NCI-H2196 treated with DMSO at 0.1 percent for 48 hours (cell line): Measurements from ENCODE around the gene TTC21B.
"Not testable (repeated sequence)": the region's sequence is repeated elsewhere in the genome, so short reads cannot be mapped to it uniquely, and the experiment has no call there.

Experiments
- DNase-seq: peaks from one replicate; lab custom pipeline; 2025; ENCODE audit not compliant: unreplicated experiment; lab: John Stamatoyannopoulos, UW

The TTC21B gene

DNA sequence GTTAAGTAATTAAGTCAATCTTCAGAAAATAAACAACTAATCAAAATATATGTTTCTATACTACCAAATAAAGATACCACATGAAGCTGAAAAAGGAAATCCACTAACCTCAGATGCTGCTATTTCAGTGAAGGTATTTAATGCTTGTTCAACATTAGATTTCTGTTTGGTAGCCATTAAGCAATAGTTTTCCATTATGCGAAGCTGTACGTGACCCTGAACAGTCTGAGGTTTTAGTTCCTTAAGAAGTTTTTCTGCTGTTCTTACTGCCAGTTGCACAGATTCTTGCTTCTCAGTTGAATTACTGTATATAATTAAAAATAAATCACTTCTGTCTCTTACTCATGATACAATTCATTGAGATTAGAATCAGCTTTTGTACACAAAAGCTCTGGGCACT, 65.4 kb downstream of the TTC21B start:
- no peak for DNase-seq

DNA sequence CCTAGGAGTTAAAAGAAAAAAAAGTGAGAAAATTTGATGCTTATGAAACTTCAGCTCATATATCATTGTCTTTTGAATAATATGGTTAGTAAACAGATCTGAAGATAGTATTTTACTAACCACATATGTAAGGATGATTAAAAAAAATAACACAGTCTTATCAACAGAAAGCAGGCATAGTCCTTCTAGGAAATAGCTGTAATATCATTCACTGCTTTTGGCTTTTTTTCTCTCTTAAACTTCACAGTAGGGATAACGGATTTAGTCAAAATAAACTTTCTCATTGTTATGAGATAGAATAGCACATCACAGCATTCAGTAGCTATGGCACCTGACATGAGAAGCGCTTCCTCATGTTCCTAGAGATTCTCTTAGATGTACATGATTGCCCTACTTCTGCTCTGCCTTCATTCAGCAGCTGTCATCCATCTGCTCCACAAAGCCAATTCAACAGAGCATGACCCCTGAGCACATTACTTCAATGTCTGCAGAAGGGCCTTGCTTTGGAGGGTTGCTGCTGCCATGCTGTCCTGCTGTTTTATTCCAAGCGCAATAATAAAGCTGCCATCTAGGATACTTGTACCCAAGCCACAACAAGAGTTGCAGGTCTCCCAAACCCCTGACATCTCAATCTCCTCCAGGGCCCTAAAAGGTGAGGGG, 67.0 kb downstream of the TTC21B start:
- no peak for DNase-seq

GRCh38 chr2:165877565-165878550, 75.7 kb downstream of the TTC21B start:
- DNase-seq, result no peak

DNA sequence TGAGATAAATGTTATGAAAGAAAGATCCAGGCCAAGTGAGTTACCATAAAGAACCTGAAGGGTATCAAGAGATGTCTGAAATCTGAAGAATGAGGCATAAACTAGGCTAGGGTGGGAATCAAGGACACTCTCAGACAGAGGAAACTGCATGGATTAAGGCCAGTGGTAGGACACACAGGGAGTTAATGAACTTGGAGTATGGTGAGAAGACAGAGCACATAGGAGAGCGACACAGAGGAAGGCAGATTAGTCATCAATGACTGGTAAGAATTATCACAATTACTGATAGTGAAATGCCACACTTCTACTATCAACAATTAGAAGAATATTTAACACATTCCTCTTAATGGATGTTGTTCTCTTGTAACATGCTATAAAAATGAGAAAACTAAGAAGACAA, 76.9 kb downstream of the TTC21B start:
- no peak for DNase-seq

DNA sequence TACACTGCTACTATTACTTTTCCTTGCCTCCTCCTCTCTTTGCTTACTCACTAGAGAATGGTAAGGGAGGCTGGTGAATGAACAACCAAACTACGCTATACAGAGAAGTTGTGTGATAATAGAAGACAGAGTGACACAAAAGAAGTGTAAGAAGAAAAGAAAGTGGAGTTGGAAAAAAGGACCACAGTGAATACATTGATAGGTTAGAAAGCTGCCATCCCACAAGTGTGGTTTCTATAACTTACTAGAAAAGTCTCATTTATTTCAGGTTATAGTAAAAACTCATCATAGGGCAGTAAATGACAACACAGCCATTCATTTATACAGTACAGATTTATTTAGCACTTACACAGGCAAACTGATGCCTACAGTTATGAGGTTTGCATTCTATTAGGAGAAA, 77.3 kb downstream of the TTC21B start:
- DNase-seq, result no peak

DNA sequence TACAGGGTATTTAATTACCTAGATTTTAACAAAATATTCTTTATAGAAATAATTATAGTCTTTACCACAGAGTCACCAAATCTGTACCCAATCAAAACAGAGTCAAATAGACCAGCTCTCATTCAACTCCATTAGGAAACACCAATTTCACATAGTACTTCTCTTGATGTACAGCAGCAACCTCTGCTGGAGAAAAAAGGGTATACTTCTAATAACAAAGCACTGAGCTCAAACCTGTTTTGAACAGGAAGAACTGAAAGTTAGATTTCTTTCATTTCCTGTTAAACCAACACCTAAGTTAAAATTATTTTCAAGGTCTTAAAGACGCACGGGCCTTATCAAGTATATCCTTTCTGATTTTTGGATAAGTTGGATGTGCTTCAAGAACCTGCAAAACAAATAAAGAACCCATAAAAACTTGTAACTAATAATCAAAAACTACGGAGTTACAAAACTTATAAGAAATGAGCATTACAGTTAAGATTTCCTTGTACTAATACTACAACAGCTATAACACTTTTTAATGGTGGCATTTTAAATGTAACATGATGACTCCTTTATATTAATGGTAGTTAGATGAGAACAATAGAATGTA, 79.0 kb downstream of the TTC21B start:
- DNase-seq, result peak; percentile 64

DNA sequence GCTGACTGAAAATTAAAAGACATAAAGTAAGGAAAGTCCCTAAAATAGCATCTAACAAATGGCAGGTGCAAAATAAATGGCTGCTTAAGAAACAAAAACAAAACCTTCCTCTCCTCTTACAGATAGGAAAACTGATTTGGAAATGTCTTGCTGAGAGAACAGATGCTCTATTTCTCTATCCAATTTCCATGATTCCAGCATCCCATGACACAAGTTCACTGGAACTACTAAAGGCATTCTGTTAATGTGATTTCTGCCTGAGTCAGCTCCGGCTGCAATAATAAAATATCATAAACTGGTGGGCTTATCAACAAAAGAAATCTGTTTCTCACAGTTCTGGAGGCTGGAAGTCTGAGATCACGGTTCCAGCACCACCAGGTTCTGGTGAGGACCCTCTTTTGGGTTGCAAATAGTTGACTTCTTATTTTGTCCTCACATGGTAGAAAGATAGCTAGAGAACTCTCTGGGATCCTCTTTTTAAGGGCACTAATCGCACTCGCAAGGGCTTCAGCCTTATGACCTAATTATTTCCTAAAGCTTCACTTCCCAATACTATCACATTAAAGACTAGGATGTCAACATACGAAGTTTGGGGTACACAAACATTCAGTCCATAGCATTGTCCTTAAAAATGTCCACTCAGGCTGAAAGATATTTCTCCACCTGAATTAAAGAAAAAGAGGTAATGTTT, 81.3 kb downstream of the TTC21B start:
- DNase-seq, result no peak

DNA sequence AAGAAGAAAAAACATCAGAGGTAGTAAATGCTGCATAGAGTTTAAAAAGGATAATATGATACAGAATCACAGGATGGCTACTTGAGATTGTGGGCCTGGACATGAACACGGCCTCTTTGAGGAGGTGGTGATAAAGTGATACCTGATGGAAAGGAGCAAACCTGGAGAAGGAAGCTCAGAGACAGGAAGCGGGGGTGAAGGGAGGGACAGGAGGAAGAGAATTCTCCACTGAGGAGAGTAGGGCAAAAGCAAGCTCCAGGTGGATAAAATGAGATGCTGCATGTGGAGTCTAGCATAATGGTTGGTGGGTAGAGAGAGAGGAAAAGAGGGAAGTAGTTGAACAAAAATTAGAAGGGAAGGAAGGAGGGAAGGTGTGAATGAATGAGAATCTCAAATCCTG, 82.6 kb downstream of the TTC21B start:
- DNase-seq, result no peak

DNA sequence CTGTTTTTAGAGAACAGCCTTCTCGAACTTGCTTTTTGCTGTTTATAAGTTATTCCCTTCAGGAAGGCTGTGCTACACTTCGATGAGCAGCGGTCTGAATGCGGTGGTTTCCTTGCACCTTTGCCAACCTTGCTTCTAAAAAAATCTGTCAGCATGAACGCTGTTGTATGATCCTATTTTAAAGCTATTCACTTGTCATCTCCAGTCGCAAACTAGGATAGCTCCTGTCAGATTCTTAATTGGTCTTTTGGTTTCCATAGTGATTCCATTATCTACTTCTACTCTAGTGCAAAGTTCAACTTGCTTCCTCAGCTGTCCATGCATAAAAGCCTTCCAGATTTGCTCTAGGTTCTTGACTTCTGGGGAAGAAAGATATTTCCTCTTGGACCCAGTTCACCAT, 83.2 kb downstream of the TTC21B start:
- DNase-seq, result no peak

- no peak for DNase-seq
Measured at GRCh38 chr2:165868211-165868610, 85.4 kb downstream of the TTC21B start.

- no peak for DNase-seq
Measured at GRCh38 chr2:165864296-165864695, 89.3 kb downstream of the TTC21B start.

GRCh38 chr2:165863810-165864261, 89.7 kb downstream of the TTC21B start:
- DNase-seq, result no peak

DNA sequence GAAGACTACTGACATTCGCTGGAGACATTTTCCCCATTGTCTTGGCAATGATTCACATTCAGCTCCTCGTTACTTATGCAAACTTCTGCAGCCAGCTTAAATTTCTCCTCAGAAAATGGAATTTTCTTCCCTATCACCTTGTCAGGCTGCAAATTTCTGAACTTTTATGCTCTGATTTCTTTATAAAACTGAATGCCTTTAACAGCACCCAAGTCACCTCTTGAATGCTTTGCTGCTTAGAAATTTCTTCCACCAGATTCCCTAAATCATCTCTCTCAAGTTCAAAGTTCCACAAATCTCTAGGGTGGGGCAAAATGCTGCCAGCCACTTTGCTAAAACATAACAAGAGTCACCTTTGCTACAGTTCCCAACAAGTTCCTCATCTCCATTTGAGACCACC, 92.5 kb downstream of the TTC21B start:
- DNase-seq, result not testable (repeated sequence)

DNA sequence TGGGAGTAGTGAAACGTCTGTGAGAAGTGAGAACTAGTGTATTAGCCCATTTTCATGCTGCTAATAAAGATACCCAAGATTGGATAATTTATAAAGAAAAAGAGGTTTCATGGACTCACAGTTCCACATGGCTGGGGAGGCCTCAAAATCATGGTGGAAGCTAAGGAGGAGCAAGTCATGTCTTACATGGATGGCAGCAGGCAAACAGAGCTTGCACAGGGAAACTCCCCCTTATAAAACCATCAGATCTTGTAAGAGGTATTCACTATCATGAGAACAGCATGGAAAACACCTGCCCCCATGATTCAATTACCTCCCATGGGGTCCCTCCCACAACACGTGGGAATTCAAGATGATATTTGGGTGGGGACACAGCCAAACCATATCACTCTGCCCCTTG, 93.9 kb downstream of the TTC21B start:
- not testable (repeated sequence) for DNase-seq

- no peak for DNase-seq
Measured at GRCh38 chr2:165857876-165858275, 95.7 kb downstream of the TTC21B start.

DNA sequence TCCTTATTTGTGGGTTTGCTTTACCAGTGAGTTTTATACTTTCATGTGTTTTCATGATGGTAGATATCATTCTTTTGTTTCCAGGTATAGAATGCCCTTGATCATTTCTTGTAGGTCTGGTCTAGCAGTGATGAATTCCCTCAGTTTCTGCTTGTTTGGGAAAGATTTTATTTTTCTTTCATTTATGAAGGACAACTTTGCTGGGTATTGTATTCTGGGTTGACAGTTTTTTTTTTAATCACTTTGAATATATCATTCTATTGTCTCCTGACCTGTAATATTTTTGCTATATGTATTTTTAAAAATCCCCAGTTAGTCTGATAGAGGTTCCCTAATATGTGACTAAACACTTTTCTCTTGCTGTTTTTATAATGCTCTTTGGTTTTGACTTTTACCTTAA, 101.2 kb downstream of the TTC21B start:
- no peak for DNase-seq

GRCh38 chr2:165847001-165847400, 106.6 kb downstream of the TTC21B start:
- no peak for DNase-seq

- no peak for DNase-seq
Measured at GRCh38 chr2:165846056-165846455, 107.5 kb downstream of the TTC21B start.

GRCh38 chr2:165844216-165844615, 109.4 kb downstream of the TTC21B start:
- DNase-seq, result no peak

DNA sequence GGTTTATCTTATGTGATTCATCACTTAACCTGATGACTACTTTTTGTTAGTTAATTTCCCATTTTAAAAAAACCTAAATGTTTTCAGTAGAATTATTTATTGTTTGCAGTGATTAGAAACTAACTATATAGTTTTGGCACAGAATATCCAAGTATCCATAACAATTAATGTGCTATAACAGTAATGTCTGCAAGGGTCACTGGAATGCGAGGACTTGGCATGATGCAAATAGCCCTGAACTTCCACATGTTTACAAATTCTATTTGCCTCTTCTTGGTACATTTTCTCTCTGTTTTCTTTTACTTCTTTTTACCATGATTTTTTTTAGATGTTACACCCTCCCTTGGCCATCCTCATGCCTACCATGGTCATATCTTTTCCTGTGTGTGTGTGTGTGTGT, 110.2 kb downstream of the TTC21B start:
- DNase-seq, result peak; percentile 97

DNA sequence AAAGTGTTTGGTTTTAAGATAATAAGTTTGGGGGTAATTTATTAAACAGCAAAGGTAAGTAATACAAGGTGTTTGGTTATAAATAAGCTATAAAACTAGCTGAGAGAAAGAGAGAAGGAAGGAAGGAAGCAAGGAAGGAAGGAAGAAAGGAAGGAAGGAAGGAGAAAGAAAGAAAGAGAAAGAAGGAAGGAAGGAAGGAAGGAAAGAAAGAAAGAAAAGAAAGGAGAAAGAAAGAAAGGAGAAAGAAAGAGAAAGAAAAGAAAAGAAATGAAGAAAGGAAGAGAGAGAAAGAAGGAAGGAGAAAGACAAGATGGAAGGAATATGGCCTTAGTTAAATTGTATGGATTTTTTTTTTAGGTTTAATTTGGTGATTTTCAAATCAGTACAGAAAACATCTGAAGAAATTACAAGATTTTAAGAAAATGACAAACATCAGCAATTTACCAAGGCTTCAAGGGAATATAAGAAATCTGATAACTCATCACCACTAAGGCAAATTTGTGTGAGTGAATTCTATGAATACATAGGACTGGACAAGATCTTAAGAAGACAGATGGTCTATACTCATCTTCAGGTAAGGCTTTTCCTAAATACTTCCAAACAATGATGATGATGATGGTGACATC, 113.1 kb downstream of the TTC21B start:
- DNase-seq, result no peak
